Neural cell (in vitro differentiated cells): ENCODE results near the gene RPL21. TPM values are rescaled to one million over a fixed set of nuclear protein-coding genes. Genes with fewer than 3 reads are reported as not detected.

Experiments
- H2AFZ ChIP-seq: fragments of 200-600, 300-800 bp; sonication (generic), shearing (Covaris generic); 2 replicates; pipeline ENCODE4 v1.6.0; 2014; ENCODE audit warnings: low read depth, mild to moderate bottlenecking, antibody characterized with exemption, low read length, moderate library complexity
- H3F3A ChIP-seq: fragments of 200-600 bp; shearing (Covaris generic); 2 replicates; pipeline ENCODE4 v1.6.1; 2016; ENCODE audit warnings: mild to moderate bottlenecking, moderate library complexity, mixed read lengths, antibody characterized with exemption, low read length; ENCODE audit not compliant: insufficient read depth, poor library complexity, severe bottlenecking
- H3K27ac ChIP-seq: fragments of 200-600, 300-800 bp; sonication (generic), shearing (Covaris generic); 2 replicates; pipeline ENCODE4 v1.5.1; 2014; ENCODE audit warnings: mild to moderate bottlenecking, low read length, moderate library complexity
- H3K27me3 ChIP-seq: fragments of 300-800, 200-600 bp; sonication (generic), shearing (Covaris generic); 2 replicates; pipeline ENCODE4 v1.6.0; 2014; ENCODE audit warnings: mild to moderate bottlenecking, low read depth, low read length, moderate library complexity; ENCODE audit not compliant: insufficient read depth
- H3K36me3 ChIP-seq: fragments of 300-800, 200-600 bp; sonication (generic), shearing (Covaris generic); 2 replicates; pipeline ENCODE4 v1.5.1; 2014; ENCODE audit warnings: mild to moderate bottlenecking, antibody characterized with exemption, low read length, moderate library complexity; ENCODE audit not compliant: insufficient read depth
- H3K4me2 ChIP-seq: fragments of 300-800, 200-600 bp; sonication (generic), shearing (Covaris generic); 2 replicates; pipeline ENCODE4 v1.6.0; 2014; ENCODE audit warnings: mild to moderate bottlenecking, low read length
- H3K4me3 ChIP-seq: fragments of 300-800, 200-600 bp; sonication (generic), shearing (Covaris generic); 2 replicates; pipeline ENCODE4 v1.5.1; 2014; ENCODE audit warnings: mild to moderate bottlenecking, low read length, moderate library complexity
- H3K79me2 ChIP-seq: fragments of 200-600 bp; shearing (Covaris generic); replicated peaks from 2 replicates; pipeline ENCODE4 v1.6.0; 2014; ENCODE audit warnings: mild to moderate bottlenecking, low read length, moderate library complexity; ENCODE audit not compliant: insufficient read depth
- H3K9ac ChIP-seq: fragments of 300-800, 200-600 bp; sonication (generic), shearing (Covaris generic); 2 replicates; pipeline ENCODE4 v1.6.1; 2016; ENCODE audit warnings: mild to moderate bottlenecking, low read length, mixed read lengths
- H3K9me2 ChIP-seq: fragments of 200-600 bp; shearing (Covaris generic); 2 replicates; pipeline ENCODE4 v1.6.1; 2016; ENCODE audit warnings: mild to moderate bottlenecking, low read length, mixed read lengths; ENCODE audit not compliant: insufficient read depth
- H3K9me3 ChIP-seq: fragments of 200-600, 300-800 bp; sonication (generic), shearing (Covaris generic); 2 replicates; pipeline ENCODE4 v1.6.1; 2016; ENCODE audit warnings: mild to moderate bottlenecking, mixed run types, low read length, moderate library complexity, mixed read lengths
- H4K20me1 ChIP-seq: fragments of 200-600 bp; shearing (Covaris generic); 2 replicates; pipeline ENCODE4 v1.6.1; 2016; ENCODE audit warnings: mild to moderate bottlenecking, mixed run types; ENCODE audit not compliant: insufficient read depth
- EP300 ChIP-seq: fragments of 450-650 bp; conservative IDR thresholded peaks from 2 replicates; pipeline ENCODE4 v1.6.1; 2014; ENCODE audit warnings: antibody characterized with exemption, mild to moderate bottlenecking, moderate library complexity; ENCODE audit not compliant: poor library complexity, severe bottlenecking
- EZH2 ChIP-seq: fragments of 200-600, 300-800 bp; shearing (Covaris generic), sonication (generic); IDR thresholded peaks from 2 replicates; pipeline ENCODE4 v1.6.1; 2014; ENCODE audit warnings: antibody characterized with exemption, low read length, borderline replicate concordance, mild to moderate bottlenecking; ENCODE audit not compliant: insufficient read depth, poor library complexity, severe bottlenecking
- MXI1 ChIP-seq: fragments of 450-650 bp; conservative IDR thresholded peaks from 2 replicates; pipeline ENCODE4 v1.6.1; 2014; ENCODE audit warnings: antibody characterized with exemption, mild to moderate bottlenecking; ENCODE audit not compliant: poor library complexity, severe bottlenecking
- POLR2AphosphoS5 ChIP-seq: IDR thresholded peaks from 2 replicates; pipeline ENCODE4 v1.6.1; 2012
- RAD21 ChIP-seq: fragments of 450-650 bp; conservative IDR thresholded peaks from 2 replicates; pipeline ENCODE4 v1.6.1; 2014; ENCODE audit warnings: antibody characterized with exemption, mild to moderate bottlenecking, moderate library complexity
- SMC3 ChIP-seq: fragments of 450-650 bp; conservative IDR thresholded peaks from 2 replicates; pipeline ENCODE4 v1.6.1; 2014; ENCODE audit warnings: antibody characterized with exemption, mild to moderate bottlenecking, moderate library complexity; ENCODE audit not compliant: poor library complexity
- TAF1 ChIP-seq: IDR thresholded peaks from 2 replicates; pipeline ENCODE4 v1.6.1; 2012; ENCODE audit warnings: low read depth
- polyA plus RNA-seq: library from polyadenylated mRNA; depleted of rRNA; stranded (reverse); fragments of >200 nt; gene quantifications from 2 replicates; pipeline ENCODE4 v1.2.3, GENCODE V29; 2014
- TF ChIP-seq, protein P1 (sequence below): fragments of 450-650 bp; IDR thresholded peaks from 2 replicates; pipeline ENCODE4 v1.5.1; 2014; ENCODE audit warnings: antibody characterized with exemption, mild to moderate bottlenecking, moderate library complexity; ENCODE audit not compliant: poor library complexity, severe bottlenecking
- TF ChIP-seq, protein P2 (sequence below): IDR thresholded peaks from 2 replicates; pipeline ENCODE4 v1.6.1; 2012; ENCODE audit warnings: borderline replicate concordance

RPL21 gene
- polyA plus RNA-seq, 1 donor from 2014 or later, result 1,536 TPM

DNA sequence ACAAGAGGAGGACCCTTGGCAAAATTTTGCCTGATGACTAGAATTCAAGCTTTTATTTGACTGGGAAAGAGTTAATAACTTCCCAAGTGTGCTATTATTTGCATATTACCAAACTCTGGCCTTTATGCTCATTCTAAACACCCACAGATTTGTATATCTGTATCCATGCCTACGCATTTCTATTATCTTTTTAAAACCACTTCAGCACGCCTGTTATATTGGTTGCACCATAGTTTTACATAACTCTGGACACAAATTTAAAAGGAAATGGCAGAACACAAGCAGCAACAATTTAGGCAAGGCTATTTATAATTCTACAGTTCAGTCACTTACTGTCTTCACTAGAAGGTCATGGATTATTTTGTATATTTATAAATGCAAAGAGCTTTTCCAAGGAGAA is 15.6 kb downstream of the RPL21 start (continued):
- TF ChIP-seq, protein P1, sequence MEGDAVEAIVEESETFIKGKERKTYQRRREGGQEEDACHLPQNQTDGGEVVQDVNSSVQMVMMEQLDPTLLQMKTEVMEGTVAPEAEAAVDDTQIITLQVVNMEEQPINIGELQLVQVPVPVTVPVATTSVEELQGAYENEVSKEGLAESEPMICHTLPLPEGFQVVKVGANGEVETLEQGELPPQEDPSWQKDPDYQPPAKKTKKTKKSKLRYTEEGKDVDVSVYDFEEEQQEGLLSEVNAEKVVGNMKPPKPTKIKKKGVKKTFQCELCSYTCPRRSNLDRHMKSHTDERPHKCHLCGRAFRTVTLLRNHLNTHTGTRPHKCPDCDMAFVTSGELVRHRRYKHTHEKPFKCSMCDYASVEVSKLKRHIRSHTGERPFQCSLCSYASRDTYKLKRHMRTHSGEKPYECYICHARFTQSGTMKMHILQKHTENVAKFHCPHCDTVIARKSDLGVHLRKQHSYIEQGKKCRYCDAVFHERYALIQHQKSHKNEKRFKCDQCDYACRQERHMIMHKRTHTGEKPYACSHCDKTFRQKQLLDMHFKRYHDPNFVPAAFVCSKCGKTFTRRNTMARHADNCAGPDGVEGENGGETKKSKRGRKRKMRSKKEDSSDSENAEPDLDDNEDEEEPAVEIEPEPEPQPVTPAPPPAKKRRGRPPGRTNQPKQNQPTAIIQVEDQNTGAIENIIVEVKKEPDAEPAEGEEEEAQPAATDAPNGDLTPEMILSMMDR, result no peak

DNA sequence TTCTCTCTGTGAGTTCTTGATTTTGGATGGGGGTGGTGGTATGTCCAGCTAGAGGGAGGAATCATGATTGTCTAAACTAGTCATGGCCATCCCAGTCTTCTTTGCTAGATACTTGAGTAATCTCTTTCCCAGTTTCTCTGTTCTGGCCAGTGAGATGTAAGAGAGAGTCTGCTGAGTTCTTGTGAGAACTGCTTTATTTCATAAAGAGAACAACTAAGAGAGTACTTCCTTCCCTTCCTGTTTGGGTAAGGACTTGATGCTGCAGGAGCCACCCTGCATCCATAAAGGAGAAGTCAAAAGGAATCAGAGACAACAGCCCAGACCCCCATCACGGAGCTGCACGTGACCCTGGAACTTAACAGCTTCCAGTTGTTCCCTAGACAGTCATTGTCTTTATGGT is 16.2 kb downstream of the RPL21 start:
- Histone ChIP-seq H3K27me3 (no peaks in the 10 kb centered on the region), H3K9me3 (no peaks in the 10 kb centered on the region), H4K20me1 (no peaks in the 10 kb centered on the region), H3F3A (peaks cover 6% of the 10 kb centered on the region), H3K79me2 (no peaks in the 10 kb centered on the region), H3K9ac (no peak overlapping the region), H2AFZ (no peak overlapping the region), H3K4me3 (no peak overlapping the region), H3K4me2 (no peak overlapping the region), H3K9me2 (no peaks in the 10 kb centered on the region), H3K36me3 (no peaks in the 10 kb centered on the region), H3K27ac (no peak overlapping the region)
- TF ChIP-seq EP300 (no peak), POLR2AphosphoS5 (no peak), RAD21 (no peak), EZH2 (no peak), MXI1 (no peak), TAF1 (no peak), SMC3 (no peak)
- TF ChIP-seq, protein P1, result no peak
- TF ChIP-seq, protein P2, sequence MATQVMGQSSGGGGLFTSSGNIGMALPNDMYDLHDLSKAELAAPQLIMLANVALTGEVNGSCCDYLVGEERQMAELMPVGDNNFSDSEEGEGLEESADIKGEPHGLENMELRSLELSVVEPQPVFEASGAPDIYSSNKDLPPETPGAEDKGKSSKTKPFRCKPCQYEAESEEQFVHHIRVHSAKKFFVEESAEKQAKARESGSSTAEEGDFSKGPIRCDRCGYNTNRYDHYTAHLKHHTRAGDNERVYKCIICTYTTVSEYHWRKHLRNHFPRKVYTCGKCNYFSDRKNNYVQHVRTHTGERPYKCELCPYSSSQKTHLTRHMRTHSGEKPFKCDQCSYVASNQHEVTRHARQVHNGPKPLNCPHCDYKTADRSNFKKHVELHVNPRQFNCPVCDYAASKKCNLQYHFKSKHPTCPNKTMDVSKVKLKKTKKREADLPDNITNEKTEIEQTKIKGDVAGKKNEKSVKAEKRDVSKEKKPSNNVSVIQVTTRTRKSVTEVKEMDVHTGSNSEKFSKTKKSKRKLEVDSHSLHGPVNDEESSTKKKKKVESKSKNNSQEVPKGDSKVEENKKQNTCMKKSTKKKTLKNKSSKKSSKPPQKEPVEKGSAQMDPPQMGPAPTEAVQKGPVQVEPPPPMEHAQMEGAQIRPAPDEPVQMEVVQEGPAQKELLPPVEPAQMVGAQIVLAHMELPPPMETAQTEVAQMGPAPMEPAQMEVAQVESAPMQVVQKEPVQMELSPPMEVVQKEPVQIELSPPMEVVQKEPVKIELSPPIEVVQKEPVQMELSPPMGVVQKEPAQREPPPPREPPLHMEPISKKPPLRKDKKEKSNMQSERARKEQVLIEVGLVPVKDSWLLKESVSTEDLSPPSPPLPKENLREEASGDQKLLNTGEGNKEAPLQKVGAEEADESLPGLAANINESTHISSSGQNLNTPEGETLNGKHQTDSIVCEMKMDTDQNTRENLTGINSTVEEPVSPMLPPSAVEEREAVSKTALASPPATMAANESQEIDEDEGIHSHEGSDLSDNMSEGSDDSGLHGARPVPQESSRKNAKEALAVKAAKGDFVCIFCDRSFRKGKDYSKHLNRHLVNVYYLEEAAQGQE, result no peak

DNA sequence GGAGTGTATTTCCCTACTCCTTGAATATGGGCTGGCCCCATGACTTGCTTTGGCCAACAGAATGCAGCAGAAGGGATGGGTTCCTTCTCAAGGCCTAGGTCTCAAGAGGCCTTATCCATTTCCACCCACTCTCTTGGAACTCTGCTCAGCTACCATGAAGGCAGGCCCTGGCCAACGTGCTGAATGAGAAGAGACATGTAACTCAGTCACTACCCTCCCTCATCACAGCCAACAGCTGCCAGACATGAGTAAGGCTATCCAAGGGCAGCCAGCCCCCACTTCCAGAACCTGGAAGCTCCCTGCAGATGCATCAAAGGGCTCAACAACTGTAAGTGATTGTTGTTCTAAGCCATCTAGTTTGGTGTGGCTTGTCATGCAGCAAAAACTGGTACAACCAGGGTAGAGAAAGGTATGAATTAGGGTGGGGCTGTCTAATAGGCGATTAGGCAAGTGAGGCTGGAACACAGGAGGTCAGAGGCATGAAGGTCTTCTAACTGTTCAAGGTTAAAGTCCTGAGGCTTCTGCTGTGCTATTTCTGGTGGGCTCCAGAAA is 17.8 kb downstream of the RPL21 start:
- TF ChIP-seq, protein P2, result no peak
- TF ChIP-seq POLR2AphosphoS5 (no peak), EP300 (no peak), MXI1 (no peak), SMC3 (no peak), TAF1 (no peak), EZH2 (no peak), RAD21 (no peak)
- TF ChIP-seq, protein P1, result no peak
- Histone ChIP-seq H2AFZ (no peak overlapping the region), H3K79me2 (no peaks in the 10 kb centered on the region), H4K20me1 (no peaks in the 10 kb centered on the region), H3F3A (no peaks in the 10 kb centered on the region), H3K9me2 (no peaks in the 10 kb centered on the region), H3K9ac (no peak overlapping the region), H3K27ac (no peak overlapping the region), H3K36me3 (no peaks in the 10 kb centered on the region), H3K27me3 (no peaks in the 10 kb centered on the region), H3K9me3 (no peaks in the 10 kb centered on the region), H3K4me2 (no peak overlapping the region), H3K4me3 (no peak overlapping the region)
